Sigmoid colon (tissue), 7 donors: Measurements from ENCODE around the gene SPATS2L. TPM values are rescaled to one million over a fixed set of nuclear protein-coding genes. Genes with fewer than 3 reads are reported as not detected.

Experiments used
- DNase-seq: peaks from one replicate; pipeline ENCODE4 v3.0.0-alpha.2; 2019
- H3K27ac ChIP-seq, 4 donors: fragments of 200-600 bp; sonication (generic); one replicate each; pipeline ENCODE4 v1.5.1; 2016 to 2019; ENCODE audit warnings: mild to moderate bottlenecking in 1 of 4
- H3K27me3 ChIP-seq, 3 donors: fragments of 200-600 bp; sonication (generic); one replicate each; pipeline ENCODE4 v1.5.1; 2019; ENCODE audit warnings: mild to moderate bottlenecking in 1 of 3
- H3K36me3 ChIP-seq, 4 donors: fragments of 200-600 bp; sonication (generic); one replicate each; pipeline ENCODE4 v1.5.1; 2016 to 2019
- H3K4me1 ChIP-seq, 4 donors: fragments of 200-600 bp; sonication (generic); one replicate each; pipeline ENCODE4 v1.5.1; 2017 to 2019
- H3K4me3 ChIP-seq, 4 donors: fragments of 200-600 bp; sonication (generic); one replicate each; pipeline ENCODE4 v1.5.1; 2017 to 2019; ENCODE audit warnings: mild to moderate bottlenecking in 2 of 4, moderate library complexity in 1 of 4
- H3K9me3 ChIP-seq, 4 donors: fragments of 200-600 bp in 3 of 4; sonication (generic) in 3 of 4; one replicate each; pipeline versions ENCODE4 v1.5.1 to v1.6.1; 2013 to 2019
- EP300 ChIP-seq, 4 donors: sonication (generic); formaldehyde crosslinking; IDR thresholded peaks; one replicate each; pipeline ENCODE4 v1.6.1; 2017; ENCODE audit warnings: antibody characterized with exemption in 4 of 4
- POLR2A ChIP-seq, 2 donors: fragments of 450-650 bp; IDR thresholded peaks; one replicate each; pipeline ENCODE4 v1.6.1; 2016; ENCODE audit warnings: antibody characterized with exemption in 2 of 2, mild to moderate bottlenecking in 2 of 2, moderate library complexity in 2 of 2
- POLR2AphosphoS5 ChIP-seq, 4 donors: sonication (generic); formaldehyde crosslinking; IDR thresholded peaks; one replicate each; pipeline ENCODE4 v1.6.1; 2017; ENCODE audit warnings: antibody characterized with exemption in 4 of 4
- WGBS, 2 donors: extraction: QIAGEN DNeasy Blood & Tissue Kit; methylation state at CpG; one replicate each; pipeline ENCODE4 v1.1.7; 2013; 5-methylcytosine and 5-hydroxymethylcytosine counted together
- intact Hi-C: fragments of 100-400 bp; cut with DNase I; formaldehyde crosslinking; loops from one replicate; pipeline ENCODE4 v1.15.1; 2023
- polyA plus RNA-seq, 3 donors: library from polyadenylated mRNA; stranded (reverse); fragments of 200-250 nt; gene quantifications; one replicate each; pipeline ENCODE4 v1.2.3, GENCODE V29; 2013
- small RNA-seq, 3 donors: library from RNA; depleted of rRNA; stranded (forward); fragments of <200 nt; gene quantifications; one replicate each; pipeline ENCODE3, GENCODE V24; 2016
- total RNA-seq, 4 donors: library from RNA; depleted of rRNA; stranded (reverse); fragments of >200 nt; gene quantifications; one replicate each; pipeline ENCODE4 v1.1.0, GENCODE V29; 2016
- TF ChIP-seq, protein P1 (sequence below), 4 experiments: fragments of 450-650 bp in 3 of 4; fragments of 200-600 bp in 1 of 4; IDR thresholded peaks; one replicate each; pipeline ENCODE4 v1.5.1; 2016 to 2019; ENCODE audit warnings: antibody characterized with exemption in 4 of 4, mild to moderate bottlenecking in 3 of 4, moderate library complexity in 2 of 4
- donor health status: healthy with polysubstance abuse.
- donor health status: Bipolar disorder and iron deficiency.
- donor health status: healthy.

The SPATS2L gene
- total and polyA plus RNA-seq, 7 donors: 63.5 to 305 (median 104) TPM

- Histone ChIP-seq H3K9me3 (no peaks in the 10 kb centered on the region), H3K4me1 (peaks cover 0 to 14% (median 9%) of the 10 kb centered on the region in 4 donors), H3K27ac (no peak overlapping the region), H3K27me3 (no peaks in the 10 kb centered on the region), H3K36me3 (no peaks in the 10 kb centered on the region), H3K4me3 (no peak overlapping the region)
- TF ChIP-seq, protein P1, sequence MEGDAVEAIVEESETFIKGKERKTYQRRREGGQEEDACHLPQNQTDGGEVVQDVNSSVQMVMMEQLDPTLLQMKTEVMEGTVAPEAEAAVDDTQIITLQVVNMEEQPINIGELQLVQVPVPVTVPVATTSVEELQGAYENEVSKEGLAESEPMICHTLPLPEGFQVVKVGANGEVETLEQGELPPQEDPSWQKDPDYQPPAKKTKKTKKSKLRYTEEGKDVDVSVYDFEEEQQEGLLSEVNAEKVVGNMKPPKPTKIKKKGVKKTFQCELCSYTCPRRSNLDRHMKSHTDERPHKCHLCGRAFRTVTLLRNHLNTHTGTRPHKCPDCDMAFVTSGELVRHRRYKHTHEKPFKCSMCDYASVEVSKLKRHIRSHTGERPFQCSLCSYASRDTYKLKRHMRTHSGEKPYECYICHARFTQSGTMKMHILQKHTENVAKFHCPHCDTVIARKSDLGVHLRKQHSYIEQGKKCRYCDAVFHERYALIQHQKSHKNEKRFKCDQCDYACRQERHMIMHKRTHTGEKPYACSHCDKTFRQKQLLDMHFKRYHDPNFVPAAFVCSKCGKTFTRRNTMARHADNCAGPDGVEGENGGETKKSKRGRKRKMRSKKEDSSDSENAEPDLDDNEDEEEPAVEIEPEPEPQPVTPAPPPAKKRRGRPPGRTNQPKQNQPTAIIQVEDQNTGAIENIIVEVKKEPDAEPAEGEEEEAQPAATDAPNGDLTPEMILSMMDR (IDR thresholded peaks at IDR 0.05): no peak
- TF ChIP-seq POLR2A (IDR thresholded peaks at IDR 0.05) (no peak), EP300 (IDR thresholded peaks at IDR 0.05) (no peak), POLR2AphosphoS5 (IDR thresholded peaks at IDR 0.05) (no peak)
- 63 to 93% methylated on average over 3 of the region's 3 CpGs for WGBS, 2 donors
- DNase-seq: no peak
- intact Hi-C loops: loop anchor here (5.0 kb wide), 1 partner anchor 284 kb away; the partner anchor contains the start of gene BZW1
Measured at GRCh38 chr2:200528228-200528627, 221.7 kb downstream of the SPATS2L start.

Small RNA genes lying within 50 kb of the gene (small RNA-seq; reads per million reads assigned to genes)
- 0 to 0.30 (median 0.22) reads per million in 3 donors for gene RNY4P34

Other genes starting within 250 kb of the SPATS2L start
- 10 to 100 TPM; 18.1 to 33.9 (median 25.1) TPM for gene KCTD18, start 203.4 kb downstream of the SPATS2L start, total RNA-seq
- gene KCTD18, start 203.4 kb downstream of the SPATS2L start, polyA plus RNA-seq: 10 to 100 TPM; 10.5 to 12.6 (median 12.0) TPM
- gene SGO2, start 219.5 kb downstream of the SPATS2L start, total RNA-seq: 1 to 10 TPM; 1.1 to 3.3 (median 2.2) TPM
- 1 to 10 TPM in 2 of 3 donors, under 1 TPM in 1; 0.60 to 5.0 (median 1.8) TPM for gene SGO2, start 219.5 kb downstream of the SPATS2L start, polyA plus RNA-seq